Mesenchymal stem cell (in vitro differentiated cells and primary cell): ENCODE results near the gene DGKG.

Experiments used
- DNase-seq: peaks from one replicate; pipeline ENCODE4 v3.0.0-alpha.2; 2013
- H2AFZ ChIP-seq: one replicate; pipeline ENCODE4 v1.6.1; 2013; ENCODE audit warnings: low read depth, mild to moderate bottlenecking, control low read depth, inconsistent platforms, low read length, moderate library complexity
- H2AK5ac ChIP-seq: 2 replicates; pipeline ENCODE4 v1.6.1; 2013; ENCODE audit warnings: low read length, moderate library complexity, mild to moderate bottlenecking, inconsistent platforms; ENCODE audit not compliant: severe bottlenecking
- H2BK120ac ChIP-seq: one replicate; pipeline ENCODE4 v1.6.1; 2013; ENCODE audit warnings: low read depth, mild to moderate bottlenecking, inconsistent platforms, low read length, moderate library complexity
- H2BK12ac ChIP-seq, 2 experiments: one replicate each; pipeline ENCODE4 v1.6.1; 2013; ENCODE audit warnings: inconsistent platforms in 2 of 2, low read length in 2 of 2, mild to moderate bottlenecking in 2 of 2, moderate library complexity in 2 of 2, control low read depth in 1 of 2
- H2BK15ac ChIP-seq: one replicate; pipeline ENCODE4 v1.6.1; 2013; ENCODE audit warnings: mild to moderate bottlenecking, low read depth, inconsistent platforms; ENCODE audit not compliant: poor library complexity, severe bottlenecking
- H2BK5ac ChIP-seq: 2 replicates; pipeline ENCODE4 v1.6.1; 2013; ENCODE audit warnings: low read depth, mild to moderate bottlenecking, low read length, control low read depth, inconsistent platforms; ENCODE audit not compliant: poor library complexity, severe bottlenecking
- H3K14ac ChIP-seq, 2 experiments: one replicate each; pipeline ENCODE4 v1.6.1; 2013; ENCODE audit warnings: inconsistent platforms in 2 of 2, low read length in 2 of 2, control low read depth in 1 of 2, mild to moderate bottlenecking in 1 of 2, moderate library complexity in 1 of 2
- H3K18ac ChIP-seq, 2 experiments: one replicate each; pipeline ENCODE4 v1.6.1; 2013; ENCODE audit warnings: inconsistent platforms in 2 of 2, low read length in 2 of 2, control low read depth in 1 of 2, low read depth in 1 of 2, mild to moderate bottlenecking in 1 of 2
- H3K23ac ChIP-seq, 2 experiments: one replicate each; pipeline ENCODE4 v1.6.1; 2013; ENCODE audit warnings: inconsistent platforms in 2 of 2, low read length in 2 of 2, mild to moderate bottlenecking in 2 of 2, moderate library complexity in 2 of 2, control low read depth in 1 of 2
- H3K27ac ChIP-seq: 2 replicates; pipeline ENCODE4 v1.5.1; 2013; ENCODE audit warnings: mild to moderate bottlenecking, moderate library complexity, low read length, control low read depth, inconsistent platforms; ENCODE audit not compliant: poor library complexity, severe bottlenecking
- H3K27me3 ChIP-seq, 2 experiments: 2 replicates each; pipeline versions ENCODE4 v1.6.1 to v1.7.0; 2013; ENCODE audit warnings: low read length in 2 of 2, mild to moderate bottlenecking in 2 of 2, moderate library complexity in 2 of 2, control low read depth in 1 of 2, inconsistent platforms in 1 of 2; ENCODE audit not compliant: control insufficient read depth in 1 of 2, insufficient read depth in 1 of 2
- H3K36me3 ChIP-seq, 2 experiments: 2 replicates each; pipeline versions ENCODE4 v1.6.1 to v1.7.0; 2013; ENCODE audit warnings: low read length in 2 of 2, control low read depth in 1 of 2, inconsistent platforms in 1 of 2, low read depth in 1 of 2, mild to moderate bottlenecking in 1 of 2; ENCODE audit not compliant: insufficient read depth in 2 of 2, control insufficient read depth in 1 of 2
- H3K4ac ChIP-seq, 2 experiments: one replicate each; pipeline ENCODE4 v1.6.1; 2013; ENCODE audit warnings: inconsistent platforms in 2 of 2, low read length in 2 of 2, mild to moderate bottlenecking in 2 of 2, moderate library complexity in 2 of 2, control low read depth in 1 of 2, low read depth in 1 of 2
- H3K4me1 ChIP-seq: 2 replicates; pipeline ENCODE4 v1.6.1; 2013; ENCODE audit warnings: low read depth, low read length, control low read depth; ENCODE audit not compliant: control insufficient read depth, insufficient read depth
- H3K4me2 ChIP-seq: 2 replicates; pipeline ENCODE4 v1.6.1; 2013; ENCODE audit warnings: low read length, mild to moderate bottlenecking, inconsistent platforms; ENCODE audit not compliant: poor library complexity, severe bottlenecking
- H3K4me3 ChIP-seq, 2 experiments: 2 replicates each; pipeline versions ENCODE4 v1.5.1 to v1.7.0; 2013; ENCODE audit warnings: low read length in 2 of 2, mild to moderate bottlenecking in 2 of 2, control low read depth in 1 of 2, low read depth in 1 of 2; ENCODE audit not compliant: insufficient read depth in 1 of 2
- H3K79me1 ChIP-seq: replicated peaks from 2 replicates; pipeline ENCODE4 v1.6.1; 2013; ENCODE audit warnings: mild to moderate bottlenecking, control low read depth, low read length, inconsistent platforms; ENCODE audit not compliant: poor library complexity, severe bottlenecking
- H3K9ac ChIP-seq: 2 replicates; pipeline ENCODE4 v1.7.0; 2013; ENCODE audit warnings: mild to moderate bottlenecking, low read length, moderate library complexity
- H3K9me3 ChIP-seq: 2 replicates; pipeline ENCODE4 v1.7.0; 2013; ENCODE audit warnings: mild to moderate bottlenecking, low read length; ENCODE audit not compliant: control insufficient read depth
- H4K8ac ChIP-seq: one replicate; pipeline ENCODE4 v1.6.1; 2013; ENCODE audit warnings: inconsistent platforms, mild to moderate bottlenecking, low read length, moderate library complexity
- H4K91ac ChIP-seq: one replicate; pipeline ENCODE4 v1.6.1; 2013; ENCODE audit warnings: mild to moderate bottlenecking, low read length, inconsistent platforms
- WGBS: methylation state at CpG from one replicate; pipeline ENCODE4 v1.1.7; 2013; ENCODE audit warnings: mixed read lengths; 5-methylcytosine and 5-hydroxymethylcytosine counted together

The DGKG gene

DNA sequence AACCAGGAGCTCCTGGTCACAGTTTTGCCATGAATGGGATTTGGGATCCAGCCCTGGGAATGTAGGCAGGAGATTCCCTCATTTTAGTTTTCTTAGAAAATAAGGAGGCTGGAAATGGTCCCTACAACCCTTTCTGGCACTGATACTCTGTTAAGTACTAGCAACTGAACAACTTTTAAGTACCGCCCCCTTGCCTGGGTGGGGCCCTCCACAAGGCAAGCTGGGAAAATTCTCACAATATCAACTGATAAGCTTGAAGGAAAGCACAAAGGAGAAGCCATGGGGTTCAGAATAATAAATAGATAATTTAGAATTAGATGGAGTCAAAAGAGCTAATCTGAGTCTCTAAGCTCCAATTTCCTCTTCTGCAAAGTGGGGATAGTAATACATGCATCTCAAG lies 4.2 kb upstream of the DGKG start:
- Histone ChIP-seq H3K27me3 (peaks cover 78 to 99% of the 10 kb centered on the region in 2 experiments), H3K9me3 (no peaks in the 10 kb centered on the region), H3K18ac (no peak overlapping the region), H2AK5ac (no peak overlapping the region), H3K4me3 (no peak overlapping the region), H2BK5ac (no peak overlapping the region), H4K8ac (no peak overlapping the region), H3K4me1 (peaks cover 9% of the 10 kb centered on the region), H3K36me3 (no peaks in the 10 kb centered on the region), H2BK15ac (no peak overlapping the region), H3K9ac (no peak overlapping the region), H3K4me2 (no peak overlapping the region), H2BK120ac (no peak overlapping the region), H2BK12ac (no peak overlapping the region), H3K14ac (no peak overlapping the region), H2AFZ (no peak overlapping the region), H4K91ac (no peak overlapping the region), H3K23ac (no peak overlapping the region), H3K27ac (no peak overlapping the region), H3K79me1 (no peaks in the 10 kb centered on the region), H3K4ac (no peak overlapping the region)
- no peak for DNase-seq
- WGBS, result 77% methylated on average over 1 of the region's 1 CpG

DNA sequence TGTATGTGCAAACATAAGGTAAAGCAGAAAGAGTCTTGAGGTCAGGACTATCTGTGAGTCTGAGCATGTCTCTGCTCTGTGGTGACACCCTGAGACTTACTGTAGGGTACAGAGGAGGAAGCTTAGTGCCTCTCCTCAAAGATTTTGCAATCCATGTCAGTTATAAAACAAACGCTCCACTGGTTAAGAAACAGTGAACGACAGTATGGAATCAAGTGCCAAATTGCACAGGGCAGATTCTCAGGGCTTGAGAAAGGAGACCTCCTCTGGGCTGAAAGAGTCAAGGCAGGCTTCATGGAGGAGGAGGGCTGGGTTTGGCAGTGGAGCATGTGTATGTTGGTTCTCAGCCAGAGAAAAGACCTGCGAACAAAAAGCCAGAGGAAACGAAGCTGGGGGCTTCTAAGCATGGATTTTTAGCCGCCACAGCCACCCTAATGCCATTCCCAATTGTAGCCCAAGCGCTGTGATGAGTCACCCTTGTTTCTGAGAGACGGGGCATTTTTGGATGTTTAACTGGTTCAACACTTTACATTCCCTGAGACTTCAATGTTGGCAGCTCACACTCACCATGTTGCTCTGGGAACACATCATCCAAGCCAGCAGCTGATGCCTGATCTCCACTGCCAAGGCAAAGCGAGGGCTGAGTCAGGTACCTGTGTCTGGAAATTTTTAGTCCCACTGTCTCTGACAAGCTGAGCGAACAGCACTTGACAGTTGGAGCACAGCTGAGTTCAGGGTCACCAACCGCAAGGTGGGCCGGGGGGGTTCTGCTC lies 3.4 kb upstream of the DGKG start:
- WGBS, result 90% methylated on average over 11 of the region's 11 CpGs
- Histone ChIP-seq H4K8ac (no peak overlapping the region), H3K27ac (no peak overlapping the region), H3K9me3 (no peaks in the 10 kb centered on the region), H3K4ac (no peak overlapping the region), H3K4me3 (no peak overlapping the region), H2AK5ac (no peak overlapping the region), H2BK15ac (no peak overlapping the region), H4K91ac (no peak overlapping the region), H2BK12ac (no peak overlapping the region), H3K79me1 (no peaks in the 10 kb centered on the region), H3K9ac (no peak overlapping the region), H3K27me3 (peaks cover 86 to 100% of the 10 kb centered on the region in 2 experiments), H2BK5ac (no peak overlapping the region), H3K18ac (no peak overlapping the region), H3K23ac (no peak overlapping the region), H3K14ac (no peak overlapping the region), H2BK120ac (no peak overlapping the region), H3K36me3 (no peaks in the 10 kb centered on the region), H3K4me1 (peaks cover 14% of the 10 kb centered on the region), H2AFZ (no peak overlapping the region), H3K4me2 (no peak overlapping the region)
- no peak for DNase-seq

DNA sequence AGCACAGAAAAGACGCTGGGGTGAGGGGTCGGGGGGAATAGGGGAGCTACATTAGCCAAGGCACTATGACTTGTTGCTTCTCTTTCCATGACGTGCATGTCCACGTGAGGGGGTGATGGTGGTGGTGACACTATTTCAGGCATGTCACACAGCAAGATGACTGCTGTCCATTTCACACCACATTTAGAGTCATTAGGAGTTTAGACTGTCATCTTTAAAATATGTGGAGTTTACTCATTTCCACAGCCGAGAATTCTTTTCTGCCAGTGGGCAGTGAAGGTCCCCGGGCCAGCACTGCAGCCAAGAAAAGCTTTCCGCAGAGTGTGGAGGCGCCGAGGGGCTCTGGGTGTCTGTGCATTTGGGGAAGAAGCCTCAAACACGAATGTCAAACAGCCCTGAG lies 954 bp upstream of the DGKG start:
- Histone ChIP-seq H3K79me1 (no peaks in the 10 kb centered on the region), H3K27ac (no peak overlapping the region), H3K4me2 (no peak overlapping the region), H2BK12ac (no peak overlapping the region), H4K91ac (no peak overlapping the region), H2BK15ac (no peak overlapping the region), H3K23ac (no peak overlapping the region), H3K4ac (no peak overlapping the region), H3K4me1 (peaks cover 14% of the 10 kb centered on the region), H3K36me3 (no peaks in the 10 kb centered on the region), H2AFZ (no peak overlapping the region), H3K4me3 (no peak overlapping the region), H2BK5ac (no peak overlapping the region), H2BK120ac (no peak overlapping the region), H3K27me3 (peaks cover 87% of the 10 kb centered on the region in 2 experiments), H3K14ac (no peak overlapping the region), H3K9me3 (no peaks in the 10 kb centered on the region), H3K18ac (no peak overlapping the region), H3K9ac (no peak overlapping the region), H4K8ac (no peak overlapping the region), H2AK5ac (no peak overlapping the region)
- 71% methylated on average over 9 of the region's 10 CpGs for WGBS
- no peak for DNase-seq

DNA sequence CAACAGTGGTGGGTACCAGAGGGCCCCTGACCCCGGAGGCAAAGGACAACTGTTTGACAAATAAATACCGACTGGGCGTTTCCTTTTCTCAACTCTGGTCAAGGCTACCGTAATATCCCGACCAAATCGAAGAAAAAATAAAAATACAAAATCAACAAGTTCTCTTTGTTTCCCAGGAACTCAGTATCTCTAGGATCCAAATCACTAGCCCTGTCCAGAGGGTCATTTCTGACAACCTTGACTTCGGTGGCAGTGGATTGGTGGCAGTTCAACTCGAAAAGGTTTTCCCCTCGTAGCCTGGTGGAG lies 456 bp upstream of the DGKG start:
- peak overlapping the region; percentile 35 for H3K4me2 ChIP-seq
- peaks cover 14% of the 10 kb centered on the region for H3K4me1 ChIP-seq
- no peak overlapping the region for H2BK12ac ChIP-seq
- H2BK5ac ChIP-seq, result no peak overlapping the region
- H4K8ac ChIP-seq, result no peak overlapping the region
- no peak overlapping the region for H4K91ac ChIP-seq
- no peak overlapping the region for H3K4ac ChIP-seq
- no peak overlapping the region for H3K23ac ChIP-seq
- H3K9ac ChIP-seq, result no peak overlapping the region
- no peak overlapping the region for H2BK120ac ChIP-seq
- H3K4me3 ChIP-seq, result peak overlapping the region in 1 of 2 experiments; percentile 67
- H3K27me3 ChIP-seq, result peaks cover 86 to 87% of the 10 kb centered on the region in 2 experiments
- H3K14ac ChIP-seq, result no peak overlapping the region
- DNase-seq, result no peak
- no peaks in the 10 kb centered on the region for H3K9me3 ChIP-seq
- H3K36me3 ChIP-seq, result no peaks in the 10 kb centered on the region
- no peak overlapping the region for H2BK15ac ChIP-seq
- H2AFZ ChIP-seq, result no peak overlapping the region
- H3K27ac ChIP-seq, result no peak overlapping the region
- no peak overlapping the region for H3K18ac ChIP-seq
- no peaks in the 10 kb centered on the region for H3K79me1 ChIP-seq
- no peak overlapping the region for H2AK5ac ChIP-seq
- WGBS, result 60% methylated on average over 9 of the region's 9 CpGs
